OCI-LY7 (cell line): ENCODE measurements around the gene PGD. TPM values are rescaled to one million over a fixed set of nuclear protein-coding genes. Genes with fewer than 3 reads are reported as not detected.
"Not testable (repeated sequence)": the region's sequence is repeated elsewhere in the genome, so short reads cannot be mapped to it uniquely, and the experiment has no call there.

Experiments
- BruUV-seq: library from RNA; stranded (reverse); fragments of 400-500 nt; replicated peaks from 2 replicates; lab custom pipeline; 2021; lab: Mats Ljungman, UMichigan
- CTCF ChIA-PET: fragments of 300-600 bp; sonication (Branson Sonifier 250); formaldehyde crosslinking; loops from one replicate; lab custom pipeline; 2022; ENCODE audit warnings: antibody characterized with exemption; ENCODE audit not compliant: unreplicated experiment; lab: Charles Lee
- POLR2A ChIA-PET: fragments of 300-600 bp; sonication (Branson Sonifier 250); formaldehyde crosslinking; loops from one replicate; lab custom pipeline; 2022; ENCODE audit warnings: antibody characterized with exemption; lab: Charles Lee
- DNase-seq: peaks from one replicate; pipeline ENCODE4 v3.0.0-alpha.2; 2015; ENCODE audit warnings: low spot score
- H2AFZ ChIP-seq: fragments of 200-600 bp; sonication (generic), shearing (Covaris generic); 2 replicates; pipeline ENCODE4 v1.6.1; 2014; ENCODE audit warnings: mild to moderate bottlenecking, antibody characterized with exemption, low read length, moderate library complexity
- H3K27ac ChIP-seq: fragments of 200-600 bp; sonication (generic); 2 replicates; pipeline ENCODE4 v1.5.1; 2014; ENCODE audit warnings: mixed run types, low read depth, mild to moderate bottlenecking, moderate library complexity, low read length, inconsistent platforms; ENCODE audit not compliant: poor library complexity, severe bottlenecking
- H3K36me3 ChIP-seq: fragments of 200-600 bp; sonication (generic); 2 replicates; pipeline ENCODE4 v1.6.1; 2014; ENCODE audit warnings: mild to moderate bottlenecking, antibody characterized with exemption, low read length, moderate library complexity, mixed read lengths; ENCODE audit not compliant: insufficient read depth
- H3K4me1 ChIP-seq: fragments of 200-600 bp; sonication (generic); 2 replicates; pipeline ENCODE4 v1.5.1; 2014; ENCODE audit warnings: mild to moderate bottlenecking, low read length; ENCODE audit not compliant: insufficient read depth, poor library complexity, severe bottlenecking
- H3K4me2 ChIP-seq: fragments of 200-600 bp; sonication (generic); 2 replicates; pipeline ENCODE4 v1.6.1; 2014; ENCODE audit warnings: mild to moderate bottlenecking, low read length
- H3K4me3 ChIP-seq: fragments of 200-600 bp; sonication (generic); 2 replicates; pipeline ENCODE4 v1.5.1; 2014; ENCODE audit warnings: mild to moderate bottlenecking, low read depth, low read length; ENCODE audit not compliant: poor library complexity, severe bottlenecking
- H3K79me2 ChIP-seq: fragments of 200-600 bp; sonication (generic); 2 replicates; pipeline ENCODE4 v1.6.1; 2016; ENCODE audit warnings: low read depth, mild to moderate bottlenecking, low read length, moderate library complexity, mixed read lengths; ENCODE audit not compliant: insufficient read depth
- H3K9me2 ChIP-seq: fragments of 200-600 bp; sonication (generic); 2 replicates; pipeline ENCODE4 v1.6.1; 2016; ENCODE audit warnings: mild to moderate bottlenecking, low read length, mixed read lengths; ENCODE audit not compliant: insufficient read depth
- H3K9me3 ChIP-seq: fragments of 200-600 bp; sonication (generic); 2 replicates; pipeline ENCODE4 v1.6.1; 2014; ENCODE audit warnings: mild to moderate bottlenecking, mixed run types, low read length, mixed read lengths
- H4K20me1 ChIP-seq: fragments of 200-600 bp; sonication (generic); 2 replicates; pipeline ENCODE4 v1.6.1; 2014; ENCODE audit warnings: mild to moderate bottlenecking, antibody characterized with exemption, low read length, moderate library complexity, mixed read lengths; ENCODE audit not compliant: insufficient read depth
- EZH2phosphoT487 ChIP-seq: fragments of 200-600 bp; sonication (generic); IDR thresholded peaks from 2 replicates; pipeline ENCODE4 v1.6.1; 2018; ENCODE audit warnings: low read depth, borderline replicate concordance, mild to moderate bottlenecking, mixed run types, antibody characterized with exemption, low read length, moderate library complexity, mixed read lengths
- intact Hi-C: fragments of 100-400 bp; cut with micrococcal nuclease; formaldehyde crosslinking; loops from one replicate; pipeline ENCODE4 v1.10.0; 2022; ENCODE audit not compliant: unreplicated experiment
- total RNA-seq, 2 experiments: library from RNA; depleted of rRNA in 1 of 2; stranded (reverse); fragments of >200 nt in 1 of 2; shearing (Covaris generic) in 1 of 2; gene quantifications; 2 replicates each; pipeline ENCODE4 v1.2.3, GENCODE V29; 2014 to 2022
- TF ChIP-seq, protein P1 (sequence below): fragments of 200-600 bp; sonication (generic); conservative IDR thresholded peaks from 2 replicates; pipeline ENCODE4 v1.5.1; 2014; ENCODE audit warnings: mild to moderate bottlenecking, antibody characterized with exemption, low read length, moderate library complexity, mixed read lengths

The PGD gene
- total RNA-seq, 2 experiments from 2014 or later = 69.3 to 157 TPM

GRCh38 chr1:10456048-10456447, 57.2 kb downstream of the PGD start:
- Histone ChIP-seq H3K27ac (no peak overlapping the region), H4K20me1 (no peaks in the 10 kb centered on the region), H3K4me3 (no peak overlapping the region), H2AFZ (no peak overlapping the region), H3K36me3 (peaks cover 54% of the 10 kb centered on the region), H3K79me2 (no peaks in the 10 kb centered on the region), H3K4me1 (peaks cover 10% of the 10 kb centered on the region), H3K9me2 (no peaks in the 10 kb centered on the region), H3K4me2 (no peak overlapping the region), H3K9me3 (no peaks in the 10 kb centered on the region)
- no peak for DNase-seq
- TF ChIP-seq, protein P1, sequence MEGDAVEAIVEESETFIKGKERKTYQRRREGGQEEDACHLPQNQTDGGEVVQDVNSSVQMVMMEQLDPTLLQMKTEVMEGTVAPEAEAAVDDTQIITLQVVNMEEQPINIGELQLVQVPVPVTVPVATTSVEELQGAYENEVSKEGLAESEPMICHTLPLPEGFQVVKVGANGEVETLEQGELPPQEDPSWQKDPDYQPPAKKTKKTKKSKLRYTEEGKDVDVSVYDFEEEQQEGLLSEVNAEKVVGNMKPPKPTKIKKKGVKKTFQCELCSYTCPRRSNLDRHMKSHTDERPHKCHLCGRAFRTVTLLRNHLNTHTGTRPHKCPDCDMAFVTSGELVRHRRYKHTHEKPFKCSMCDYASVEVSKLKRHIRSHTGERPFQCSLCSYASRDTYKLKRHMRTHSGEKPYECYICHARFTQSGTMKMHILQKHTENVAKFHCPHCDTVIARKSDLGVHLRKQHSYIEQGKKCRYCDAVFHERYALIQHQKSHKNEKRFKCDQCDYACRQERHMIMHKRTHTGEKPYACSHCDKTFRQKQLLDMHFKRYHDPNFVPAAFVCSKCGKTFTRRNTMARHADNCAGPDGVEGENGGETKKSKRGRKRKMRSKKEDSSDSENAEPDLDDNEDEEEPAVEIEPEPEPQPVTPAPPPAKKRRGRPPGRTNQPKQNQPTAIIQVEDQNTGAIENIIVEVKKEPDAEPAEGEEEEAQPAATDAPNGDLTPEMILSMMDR = peak; percentile 39; the same call in 1 of the 2 replicates
- no peak for TF ChIP-seq EZH2phosphoT487
- intact Hi-C loops = no loop called here
- CTCF ChIA-PET = interaction anchor here (0.6 to 0.7 kb wide), 2 partner anchors 17 to 35 kb away, joined by 4 to 5 read pairs; no protein-coding TSS in a partner anchor
- BruUV-seq = no TSS peak
- POLR2A ChIA-PET = interaction anchor here (0.7 to 1.1 kb wide), 3 partner anchors 10 to 1113 kb away, joined by 3 to 9 read pairs (median 4); no protein-coding TSS in a partner anchor

GRCh38 chr1:10456661-10457060, 57.8 kb downstream of the PGD start:
- H3K36me3 ChIP-seq = peaks cover 60% of the 10 kb centered on the region
- H3K4me1 ChIP-seq = peaks cover 10% of the 10 kb centered on the region
- intact Hi-C loops = no loop called here
- H3K9me2 ChIP-seq = no peaks in the 10 kb centered on the region
- no peaks in the 10 kb centered on the region for H4K20me1 ChIP-seq
- H3K9me3 ChIP-seq = no peaks in the 10 kb centered on the region
- TSS peak; percentile 59 for BruUV-seq
- no peak for DNase-seq
- H3K79me2 ChIP-seq = no peaks in the 10 kb centered on the region
- no peak overlapping the region for H2AFZ ChIP-seq
- H3K4me2 ChIP-seq = no peak overlapping the region
- TF ChIP-seq, protein P1 = no peak
- TF ChIP-seq EZH2phosphoT487 = no peak
- POLR2A ChIA-PET = interaction anchor here (0.7 to 1.1 kb wide), 3 partner anchors 9 to 1113 kb away, joined by 3 to 9 read pairs (median 4); no protein-coding TSS in a partner anchor
- no peak overlapping the region for H3K27ac ChIP-seq
- CTCF ChIA-PET = interaction anchor here (0.6 to 0.7 kb wide), 2 partner anchors 16 to 34 kb away, joined by 4 to 5 read pairs; no protein-coding TSS in a partner anchor
- no peak overlapping the region for H3K4me3 ChIP-seq

DNA sequence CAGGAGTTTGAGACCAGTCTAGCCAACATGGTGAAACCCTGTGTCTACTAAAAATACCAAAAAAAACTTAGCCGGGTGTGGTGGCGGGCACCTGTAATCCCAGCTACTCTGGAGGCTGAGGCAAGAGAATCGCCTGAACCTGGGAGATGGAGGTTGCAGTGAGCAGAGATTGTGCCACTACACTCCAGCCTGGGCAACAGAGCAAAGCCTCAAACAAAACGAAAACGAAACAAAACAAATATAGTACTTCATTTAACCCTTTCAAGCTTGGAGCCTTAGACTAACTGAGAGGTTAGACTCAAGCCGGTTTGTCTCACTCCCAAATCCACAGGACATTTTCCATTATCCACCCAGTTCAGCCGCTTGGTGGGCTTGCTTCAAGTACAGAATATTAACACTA, 58.6 kb downstream of the PGD start:
- H3K4me3 ChIP-seq, intact Hi-C loops, CTCF ChIA-PET: not testable (repeated sequence)

More for the DNA sequence above, 58.6 kb downstream of the PGD start:
- H3K27ac ChIP-seq, DNase-seq, H3K4me2 ChIP-seq, H3K9me2 ChIP-seq, H3K9me3 ChIP-seq, H4K20me1 ChIP-seq, H2AFZ ChIP-seq, POLR2A ChIA-PET, BruUV-seq, H3K79me2 ChIP-seq: not testable (repeated sequence)
- Histone ChIP-seq H3K4me1 (peaks cover 10% of the 10 kb centered on the region), H3K36me3 (peaks cover 66% of the 10 kb centered on the region)
